GM12891 (cell line): ENCODE data around the gene PJVK.

Source experiments
- POLR2A ChIP-seq: IDR thresholded peaks from 2 replicates; pipeline ENCODE4 v1.6.1; 2011; ENCODE audit warnings: low read depth, low read length, control low read depth
- POLR2AphosphoS5 ChIP-seq: IDR thresholded peaks from 2 replicates; pipeline ENCODE4 v1.6.1; 2011; ENCODE audit warnings: low read depth, low read length, control low read depth
- POU2F2 ChIP-seq: IDR thresholded peaks from 2 replicates; pipeline ENCODE4 v1.6.1; 2011; ENCODE audit warnings: low read depth, mild to moderate bottlenecking, control low read depth, low read length, moderate library complexity
- TAF1 ChIP-seq: IDR thresholded peaks from 2 replicates; pipeline ENCODE4 v1.6.1; 2011; ENCODE audit warnings: low read depth, low read length, control low read depth

DNA sequence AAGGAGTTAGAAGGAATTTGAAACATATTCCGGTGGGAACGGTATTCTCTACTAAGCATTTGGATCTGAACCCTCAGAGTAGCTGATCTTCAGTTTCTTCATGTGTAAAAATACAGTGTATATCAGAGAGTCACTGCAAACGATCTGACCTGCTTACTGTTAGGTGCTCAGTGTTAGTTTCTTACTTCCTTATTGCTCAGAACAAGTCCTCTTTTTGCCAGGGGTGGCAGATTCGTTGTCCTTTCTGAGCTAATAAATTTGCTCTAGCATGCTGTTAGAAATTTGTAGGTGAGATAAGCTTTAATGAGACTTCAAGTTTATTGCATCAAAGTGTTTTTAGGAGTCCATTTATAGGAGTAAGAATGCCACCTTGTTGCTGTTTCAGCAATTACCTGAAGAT is 44.9 kb downstream of the PJVK start:
- TF ChIP-seq POLR2AphosphoS5, result no peak
- TF ChIP-seq POLR2A, result no peak
- TF ChIP-seq TAF1, result no peak
- TF ChIP-seq POU2F2, result no peak
